ENCODE results near the gene ARL11.
A peak's percentile ranks its signal among the peaks of the same experiment; 100 is the strongest.

Gene ARL11

DNA sequence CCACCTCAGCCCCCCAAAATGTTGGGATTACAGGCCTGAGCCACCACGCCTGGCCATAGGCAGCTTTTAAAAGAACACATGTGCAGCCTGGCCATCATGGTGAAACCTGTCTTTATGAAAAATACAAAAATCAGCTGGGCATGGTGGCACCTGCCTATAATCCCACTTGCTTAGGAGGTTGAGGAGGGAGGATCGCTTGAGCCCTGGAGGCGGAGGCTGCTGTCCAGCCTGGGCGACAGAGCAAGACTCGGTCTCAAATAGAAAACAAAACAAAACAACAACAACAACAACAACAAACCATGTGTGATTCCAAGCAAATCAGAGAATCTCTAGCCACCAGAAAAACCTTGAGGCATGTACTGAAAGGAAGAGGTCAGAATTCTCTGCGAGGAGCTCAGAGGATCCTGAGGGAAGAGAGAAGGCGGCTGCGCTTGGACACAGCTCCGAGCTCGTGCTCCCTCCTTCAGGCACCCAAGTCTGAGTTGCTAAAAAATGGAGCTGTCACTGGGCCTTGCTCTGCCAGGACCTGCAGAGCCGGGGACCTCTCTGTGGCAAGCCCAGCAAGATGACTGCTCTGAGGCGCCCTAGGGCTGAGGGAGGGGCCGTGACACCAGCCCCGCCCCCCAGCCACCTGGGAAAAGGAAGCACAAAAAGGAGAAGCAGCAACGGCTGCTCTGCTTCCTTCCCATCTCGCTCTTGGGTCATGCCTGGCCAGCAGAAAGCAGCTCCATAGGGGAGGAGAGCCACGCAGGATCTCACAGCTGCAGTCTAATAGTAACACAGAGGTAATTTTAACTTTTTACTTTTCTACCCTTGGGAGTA is at the start of gene ARL11:
Gene ARL11, plus strand, starts transcription at position 677 of the 822 bp plus-strand sequence. CDS start 1,941 bp downstream, outside the sequence.
- TF ChIP-seq, protein P1, sequence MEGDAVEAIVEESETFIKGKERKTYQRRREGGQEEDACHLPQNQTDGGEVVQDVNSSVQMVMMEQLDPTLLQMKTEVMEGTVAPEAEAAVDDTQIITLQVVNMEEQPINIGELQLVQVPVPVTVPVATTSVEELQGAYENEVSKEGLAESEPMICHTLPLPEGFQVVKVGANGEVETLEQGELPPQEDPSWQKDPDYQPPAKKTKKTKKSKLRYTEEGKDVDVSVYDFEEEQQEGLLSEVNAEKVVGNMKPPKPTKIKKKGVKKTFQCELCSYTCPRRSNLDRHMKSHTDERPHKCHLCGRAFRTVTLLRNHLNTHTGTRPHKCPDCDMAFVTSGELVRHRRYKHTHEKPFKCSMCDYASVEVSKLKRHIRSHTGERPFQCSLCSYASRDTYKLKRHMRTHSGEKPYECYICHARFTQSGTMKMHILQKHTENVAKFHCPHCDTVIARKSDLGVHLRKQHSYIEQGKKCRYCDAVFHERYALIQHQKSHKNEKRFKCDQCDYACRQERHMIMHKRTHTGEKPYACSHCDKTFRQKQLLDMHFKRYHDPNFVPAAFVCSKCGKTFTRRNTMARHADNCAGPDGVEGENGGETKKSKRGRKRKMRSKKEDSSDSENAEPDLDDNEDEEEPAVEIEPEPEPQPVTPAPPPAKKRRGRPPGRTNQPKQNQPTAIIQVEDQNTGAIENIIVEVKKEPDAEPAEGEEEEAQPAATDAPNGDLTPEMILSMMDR (IDR thresholded peaks at IDR 0.05; ENCODE audit: borderline replicate concordance, insufficient read depth, low read depth, low read length) = no peak
- H3K4me3 ChIP-seq (ENCODE audit: low read depth, low read length) = peak within 1 kb of the TSS; percentile 66

- no peak overlapping the region for H3K4me3 ChIP-seq (ENCODE audit: low read depth, low read length)
- TF ChIP-seq, protein P1 (IDR thresholded peaks at IDR 0.05; ENCODE audit: borderline replicate concordance, insufficient read depth, low read depth, low read length) = no peak
Observed at GRCh38 chr13:49579501-49579900, 48.8 kb upstream of the ARL11 start.

DNA sequence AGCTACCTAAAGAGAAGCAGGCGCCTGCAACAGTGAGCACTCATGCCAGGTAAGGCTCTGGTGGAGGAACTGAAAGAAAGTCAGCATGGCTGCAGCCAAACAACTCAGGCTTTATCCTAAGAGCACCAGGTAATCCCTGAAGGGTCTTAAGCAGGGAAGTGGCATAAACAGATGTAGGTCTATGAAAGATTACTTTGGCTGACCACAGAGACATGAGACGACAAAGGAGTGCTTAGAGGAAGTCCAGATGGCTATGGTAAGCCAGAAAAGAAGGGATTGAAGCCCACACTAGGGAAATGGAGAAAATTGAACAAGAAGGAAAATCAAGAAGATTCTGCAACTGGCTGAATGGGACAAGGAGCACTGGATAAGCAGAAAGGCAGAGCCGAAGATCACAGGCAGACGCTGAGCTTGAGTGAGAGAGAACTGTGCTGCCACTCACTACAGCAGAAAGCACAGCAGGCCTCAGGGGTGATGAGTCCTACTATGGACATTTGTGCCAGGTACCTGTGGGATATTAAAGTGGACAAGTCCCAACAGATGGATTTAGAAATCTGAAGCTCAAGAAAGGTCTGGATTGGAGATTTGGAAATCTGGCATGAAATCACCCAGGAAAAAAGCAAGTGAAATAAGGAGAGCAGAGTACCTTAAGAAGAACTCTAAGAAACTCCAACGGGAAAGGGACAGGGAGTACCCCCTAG is 47.2 kb upstream of the ARL11 start:
- H3K4me3 ChIP-seq (ENCODE audit: low read depth, low read length) = no peak overlapping the region
- TF ChIP-seq, protein P1 (IDR thresholded peaks at IDR 0.05; ENCODE audit: borderline replicate concordance, insufficient read depth, low read depth, low read length) = no peak

DNA sequence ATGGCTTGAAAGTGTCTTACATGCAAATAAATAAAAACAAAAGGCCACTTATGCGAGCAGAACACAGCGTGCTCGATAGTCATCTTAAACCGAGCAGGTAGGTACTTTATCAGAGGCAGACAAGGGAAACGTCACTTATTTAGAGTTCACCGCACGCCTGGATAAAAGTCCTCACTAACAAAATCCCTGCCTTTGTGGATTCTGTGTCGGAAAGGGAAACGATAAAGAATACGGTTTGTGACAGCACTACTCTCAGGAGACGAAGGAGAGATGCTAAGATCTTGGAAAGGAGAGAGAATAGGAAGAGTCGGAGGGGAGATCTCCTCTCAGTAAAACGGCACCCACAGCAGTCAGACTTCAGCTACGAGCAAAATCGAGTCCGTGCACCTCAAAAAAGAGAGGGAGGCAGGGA is 43.5 kb upstream of the ARL11 start:
- TF ChIP-seq, protein P1 (IDR thresholded peaks at IDR 0.05; ENCODE audit: borderline replicate concordance, insufficient read depth, low read depth, low read length) = no peak
- H3K4me3 ChIP-seq (ENCODE audit: low read depth, low read length) = peak overlapping the region; percentile 99

GRCh38 chr13:49585220-49586157 is 42.8 kb upstream of the ARL11 start, which contains the start of gene RCBTB1:
Gene RCBTB1 (minus strand): TSS chr13:49585558. CDS start chr13:49567279, 18,279 bp downstream.
- TF ChIP-seq, protein P1 (IDR thresholded peaks at IDR 0.05; ENCODE audit: borderline replicate concordance, insufficient read depth, low read depth, low read length) = no peak

DNA sequence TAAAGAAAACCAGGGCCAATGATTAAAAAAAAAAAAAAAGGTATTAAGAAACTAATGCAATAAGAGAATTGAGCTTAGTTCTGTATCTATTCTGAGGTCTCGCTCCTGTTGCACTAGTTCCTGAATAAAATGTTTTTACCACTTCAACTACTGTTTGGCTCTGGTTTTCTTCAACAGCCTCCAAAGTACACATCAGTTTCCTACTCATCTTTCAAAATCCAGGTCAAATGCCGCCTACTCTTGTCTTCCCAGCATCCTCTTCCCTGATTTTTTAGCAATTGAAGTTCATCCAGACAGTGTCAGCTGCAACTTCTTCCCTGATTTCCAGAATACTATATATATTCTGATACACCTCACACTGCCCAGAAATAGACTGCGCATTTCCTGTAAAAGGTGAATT is 41.6 kb upstream of the ARL11 start:
- TF ChIP-seq, protein P1 (IDR thresholded peaks at IDR 0.05; ENCODE audit: borderline replicate concordance, insufficient read depth, low read depth, low read length) = no peak
- no peak overlapping the region for H3K4me3 ChIP-seq (ENCODE audit: low read depth, low read length)

More at GRCh38 chr13:49585220-49586157, 42.8 kb upstream of the ARL11 start, which contains the start of gene RCBTB1:
- peak within 1 kb of the TSS; percentile 99 for H3K4me3 ChIP-seq (ENCODE audit: low read depth, low read length)
